Measurements from ENCODE around the gene SETD2. TPM values are rescaled to one million over a fixed set of nuclear protein-coding genes. Genes with fewer than 3 reads are reported as not detected.

Gene SETD2
- polyA plus RNA-seq, 1 of the 3 experiments (the other 2 are of a cell fraction): 12.1 TPM

GRCh38 chr3:47057212-47057671 lies 106.7 kb downstream of the SETD2 start:
- ChIA-PET CTCF (no interaction called here), POLR2A (no interaction called here)
- H3K4me2 ChIP-seq: no peak overlapping the region
- H3K4me3 ChIP-seq (ENCODE audit: low read depth in 2 of 2, low read length in 1 of 2): no peak overlapping the region
- H3K79me2 ChIP-seq (ENCODE audit: insufficient read depth): peaks cover 94% of the 10 kb centered on the region
- H3K9me2 ChIP-seq: no peaks in the 10 kb centered on the region
- no peak overlapping the region for H3K27ac ChIP-seq (ENCODE audit: low read depth in 2 of 2, low read length in 1 of 2)
- TF ChIP-seq CHD2 (IDR thresholded peaks at IDR 0.05; ENCODE audit: low read length, partially characterized antibody): no peak
- no peak for TF ChIP-seq FOXM1 (IDR thresholded peaks at IDR 0.05; ENCODE audit: low read depth)
- no peak for TF ChIP-seq ZBTB33 (IDR thresholded peaks at IDR 0.05; ENCODE audit: borderline replicate concordance, low read depth)
- TF ChIP-seq GATA2 (CRISPR knock-in tag; IDR thresholded peaks at IDR 0.05): no peak
- TF ChIP-seq POLR2AphosphoS5 (IDR thresholded peaks at IDR 0.05; ENCODE audit: low read depth, low read length): no peak
- TF ChIP-seq YY1 (IDR thresholded peaks at IDR 0.05; ENCODE audit: low read depth): no peak
- no peak for TF ChIP-seq MEF2A (IDR thresholded peaks at IDR 0.05; ENCODE audit: borderline replicate concordance, low read depth)
- TF ChIP-seq ELF1 (IDR thresholded peaks at IDR 0.05): no peak
- no peak for TF ChIP-seq RFX5 (IDR thresholded peaks at IDR 0.05; ENCODE audit: low read length)
- TF ChIP-seq EP300 (IDR thresholded peaks at IDR 0.05; ENCODE audit: borderline replicate concordance in 1 of 2, low read depth in 1 of 2, low read length in 1 of 2): no peak
- TF ChIP-seq, protein P1, sequence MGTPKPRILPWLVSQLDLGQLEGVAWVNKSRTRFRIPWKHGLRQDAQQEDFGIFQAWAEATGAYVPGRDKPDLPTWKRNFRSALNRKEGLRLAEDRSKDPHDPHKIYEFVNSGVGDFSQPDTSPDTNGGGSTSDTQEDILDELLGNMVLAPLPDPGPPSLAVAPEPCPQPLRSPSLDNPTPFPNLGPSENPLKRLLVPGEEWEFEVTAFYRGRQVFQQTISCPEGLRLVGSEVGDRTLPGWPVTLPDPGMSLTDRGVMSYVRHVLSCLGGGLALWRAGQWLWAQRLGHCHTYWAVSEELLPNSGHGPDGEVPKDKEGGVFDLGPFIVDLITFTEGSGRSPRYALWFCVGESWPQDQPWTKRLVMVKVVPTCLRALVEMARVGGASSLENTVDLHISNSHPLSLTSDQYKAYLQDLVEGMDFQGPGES (IDR thresholded peaks at IDR 0.05; ENCODE audit: low read depth, low read length): no peak
- TF ChIP-seq NFIC (IDR thresholded peaks at IDR 0.05; ENCODE audit: borderline replicate concordance): no peak
- no peak for TF ChIP-seq SMC3 (IDR thresholded peaks at IDR 0.05; ENCODE audit: low read depth, low read length)
- H3K9me3 ChIP-seq: no peaks in the 10 kb centered on the region
- no peak overlapping the region for H3K9ac ChIP-seq
- H3K36me3 ChIP-seq (replicated peaks in 1 of 2; ENCODE audit: control insufficient read depth in 1 of 2, insufficient read depth in 2 of 2, low read length in 1 of 2): peaks cover 24 to 45% of the 10 kb centered on the region in 2 experiments
- no peak overlapping the region for H2AFZ ChIP-seq (ENCODE audit: low read depth)
- H3K4me1 ChIP-seq (ENCODE audit: control insufficient read depth in 1 of 2, insufficient read depth in 2 of 2, low read depth in 1 of 2, low read length in 1 of 2): no peaks in the 10 kb centered on the region
- DNase-seq: no peak
- H3F3A ChIP-seq (replicated peaks; ENCODE audit: insufficient read depth): peaks cover 9% of the 10 kb centered on the region
- 94% methylated on average over 6 of the region's 6 CpGs for WGBS (ENCODE audit: low lambda C conversion rate)
- peaks cover 8% of the 10 kb centered on the region for H4K20me1 ChIP-seq (ENCODE audit: insufficient read depth)
- H3K27me3 ChIP-seq (ENCODE audit: insufficient read depth): no peaks in the 10 kb centered on the region

DNA sequence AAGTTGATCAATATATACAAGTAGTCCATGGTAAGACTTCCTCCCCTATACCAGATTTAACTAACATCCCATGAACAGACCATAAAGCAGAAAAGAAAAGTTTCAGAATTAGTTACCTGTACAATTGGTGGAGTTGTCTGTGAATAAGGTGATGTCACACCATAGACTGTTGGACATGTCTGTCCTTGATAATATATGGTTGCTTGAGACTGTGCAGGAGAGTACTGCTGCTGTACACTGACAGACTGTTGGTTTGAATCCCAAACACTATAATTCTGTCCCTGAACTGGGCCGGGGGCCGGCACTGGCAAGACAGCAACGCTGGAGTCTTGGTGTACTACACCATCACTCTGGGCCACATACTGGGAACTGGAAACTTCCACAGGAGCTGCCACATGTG lies 107.2 kb downstream of the SETD2 start:
- Histone ChIP-seq H3K9me3 (no peaks in the 10 kb centered on the region), H3K4me3 (ENCODE audit: low read depth in 2 of 2, low read length in 1 of 2) (no peak overlapping the region), H3K79me2 (ENCODE audit: insufficient read depth) (peaks cover 94% of the 10 kb centered on the region), H3K4me1 (ENCODE audit: control insufficient read depth in 1 of 2, insufficient read depth in 2 of 2, low read depth in 1 of 2, low read length in 1 of 2) (no peaks in the 10 kb centered on the region), H3K36me3 (replicated peaks in 1 of 2; ENCODE audit: control insufficient read depth in 1 of 2, insufficient read depth in 2 of 2, low read length in 1 of 2) (peaks cover 20 to 41% of the 10 kb centered on the region in 2 experiments), H4K20me1 (ENCODE audit: insufficient read depth) (peaks cover 8% of the 10 kb centered on the region), H3F3A (replicated peaks; ENCODE audit: insufficient read depth) (peaks cover 9% of the 10 kb centered on the region), H3K27ac (ENCODE audit: low read depth in 2 of 2, low read length in 1 of 2) (no peak overlapping the region), H3K4me2 (no peak overlapping the region), H3K9me2 (no peaks in the 10 kb centered on the region), H2AFZ (ENCODE audit: low read depth) (no peak overlapping the region), H3K9ac (no peak overlapping the region), H3K27me3 (ENCODE audit: insufficient read depth) (no peaks in the 10 kb centered on the region)
- WGBS (ENCODE audit: low lambda C conversion rate): 93% methylated on average over 3 of the region's 3 CpGs
- ChIA-PET CTCF (no interaction called here), POLR2A (no interaction called here)
- no peak for DNase-seq
- TF ChIP-seq, protein P2, sequence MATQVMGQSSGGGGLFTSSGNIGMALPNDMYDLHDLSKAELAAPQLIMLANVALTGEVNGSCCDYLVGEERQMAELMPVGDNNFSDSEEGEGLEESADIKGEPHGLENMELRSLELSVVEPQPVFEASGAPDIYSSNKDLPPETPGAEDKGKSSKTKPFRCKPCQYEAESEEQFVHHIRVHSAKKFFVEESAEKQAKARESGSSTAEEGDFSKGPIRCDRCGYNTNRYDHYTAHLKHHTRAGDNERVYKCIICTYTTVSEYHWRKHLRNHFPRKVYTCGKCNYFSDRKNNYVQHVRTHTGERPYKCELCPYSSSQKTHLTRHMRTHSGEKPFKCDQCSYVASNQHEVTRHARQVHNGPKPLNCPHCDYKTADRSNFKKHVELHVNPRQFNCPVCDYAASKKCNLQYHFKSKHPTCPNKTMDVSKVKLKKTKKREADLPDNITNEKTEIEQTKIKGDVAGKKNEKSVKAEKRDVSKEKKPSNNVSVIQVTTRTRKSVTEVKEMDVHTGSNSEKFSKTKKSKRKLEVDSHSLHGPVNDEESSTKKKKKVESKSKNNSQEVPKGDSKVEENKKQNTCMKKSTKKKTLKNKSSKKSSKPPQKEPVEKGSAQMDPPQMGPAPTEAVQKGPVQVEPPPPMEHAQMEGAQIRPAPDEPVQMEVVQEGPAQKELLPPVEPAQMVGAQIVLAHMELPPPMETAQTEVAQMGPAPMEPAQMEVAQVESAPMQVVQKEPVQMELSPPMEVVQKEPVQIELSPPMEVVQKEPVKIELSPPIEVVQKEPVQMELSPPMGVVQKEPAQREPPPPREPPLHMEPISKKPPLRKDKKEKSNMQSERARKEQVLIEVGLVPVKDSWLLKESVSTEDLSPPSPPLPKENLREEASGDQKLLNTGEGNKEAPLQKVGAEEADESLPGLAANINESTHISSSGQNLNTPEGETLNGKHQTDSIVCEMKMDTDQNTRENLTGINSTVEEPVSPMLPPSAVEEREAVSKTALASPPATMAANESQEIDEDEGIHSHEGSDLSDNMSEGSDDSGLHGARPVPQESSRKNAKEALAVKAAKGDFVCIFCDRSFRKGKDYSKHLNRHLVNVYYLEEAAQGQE (IDR thresholded peaks at IDR 0.05; ENCODE audit: low read depth, low read length): no peak
- TF ChIP-seq MEF2A (IDR thresholded peaks at IDR 0.05; ENCODE audit: borderline replicate concordance, low read depth) (no peak), TCF12 (IDR thresholded peaks at IDR 0.05) (no peak), ZBTB33 (IDR thresholded peaks at IDR 0.05; ENCODE audit: borderline replicate concordance, low read depth) (no peak), EP300 (IDR thresholded peaks at IDR 0.05; ENCODE audit: borderline replicate concordance in 1 of 2, low read depth in 1 of 2, low read length in 1 of 2) (no peak), CHD2 (IDR thresholded peaks at IDR 0.05; ENCODE audit: low read length, partially characterized antibody) (no peak), FOXJ3 (CRISPR knock-in tag; IDR thresholded peaks at IDR 0.05) (no peak), RCOR1 (IDR thresholded peaks at IDR 0.05; ENCODE audit: low read length) (no peak), JUND (IDR thresholded peaks at IDR 0.05) (no peak)
- TF ChIP-seq, protein P1 (IDR thresholded peaks at IDR 0.05; ENCODE audit: low read depth, low read length): no peak
